ENCODE measurements around the gene PHGDH.

PHGDH gene

GRCh38 chr1:119732465-119733168 is 20.9 kb downstream of the PHGDH start:
- DNase-seq = no peak

DNA sequence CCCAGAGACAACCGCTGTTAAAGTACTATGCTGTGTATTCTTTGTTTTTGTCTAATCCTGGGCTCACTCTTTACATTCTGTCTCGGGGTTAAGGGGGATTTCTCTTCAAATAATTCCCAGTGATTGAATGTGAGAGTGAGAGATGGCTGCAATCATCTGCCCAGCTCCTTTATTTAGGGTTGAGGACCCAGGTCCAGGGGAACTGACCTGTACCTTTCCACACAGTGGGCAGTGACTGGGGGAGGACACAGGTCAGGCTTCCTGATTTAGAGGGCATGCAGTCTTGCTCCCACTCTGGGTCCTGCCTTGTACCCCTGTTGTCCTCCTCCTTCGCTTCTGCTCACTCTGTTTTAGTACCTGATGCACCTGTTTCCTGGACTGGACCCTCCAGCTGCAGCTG is 22.0 kb downstream of the PHGDH start:
- no peak for DNase-seq

DNA sequence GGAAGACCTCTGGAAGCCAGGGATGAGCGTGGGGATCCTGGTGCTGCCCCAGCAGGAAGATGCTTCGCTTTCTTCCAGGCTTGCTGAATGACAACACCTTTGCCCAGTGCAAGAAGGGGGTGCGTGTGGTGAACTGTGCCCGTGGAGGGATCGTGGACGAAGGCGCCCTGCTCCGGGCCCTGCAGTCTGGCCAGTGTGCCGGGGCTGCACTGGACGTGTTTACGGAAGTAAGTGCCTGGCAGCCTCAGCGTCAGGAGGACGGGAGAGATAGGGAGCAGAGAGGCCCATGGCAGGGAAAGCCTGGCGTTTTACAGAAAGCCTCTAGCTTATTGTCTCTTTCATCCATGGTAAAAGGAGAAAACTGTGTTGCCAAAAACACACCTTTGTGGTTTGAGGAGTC is 23.5 kb downstream of the PHGDH start:
- DNase-seq = no peak

DNA sequence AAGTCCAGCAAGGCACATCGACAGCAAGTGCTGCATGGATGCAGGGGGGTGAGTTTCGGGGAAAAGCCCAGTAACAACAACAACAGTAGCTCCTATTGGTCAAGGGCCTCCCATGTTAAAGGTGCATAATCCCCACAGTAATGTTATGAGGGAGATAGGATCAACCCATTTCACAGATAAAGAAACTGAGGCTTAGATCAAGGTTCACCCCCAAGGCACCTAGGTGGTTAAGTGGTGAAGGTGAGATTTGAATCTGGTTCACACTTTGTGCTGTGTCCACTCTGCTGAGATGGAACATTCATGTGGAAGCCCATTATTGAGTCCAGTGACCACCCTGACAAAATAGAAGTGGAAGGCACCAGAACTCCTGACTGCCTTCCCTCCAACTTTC is 24.9 kb downstream of the PHGDH start:
- DNase-seq = no peak

DNA sequence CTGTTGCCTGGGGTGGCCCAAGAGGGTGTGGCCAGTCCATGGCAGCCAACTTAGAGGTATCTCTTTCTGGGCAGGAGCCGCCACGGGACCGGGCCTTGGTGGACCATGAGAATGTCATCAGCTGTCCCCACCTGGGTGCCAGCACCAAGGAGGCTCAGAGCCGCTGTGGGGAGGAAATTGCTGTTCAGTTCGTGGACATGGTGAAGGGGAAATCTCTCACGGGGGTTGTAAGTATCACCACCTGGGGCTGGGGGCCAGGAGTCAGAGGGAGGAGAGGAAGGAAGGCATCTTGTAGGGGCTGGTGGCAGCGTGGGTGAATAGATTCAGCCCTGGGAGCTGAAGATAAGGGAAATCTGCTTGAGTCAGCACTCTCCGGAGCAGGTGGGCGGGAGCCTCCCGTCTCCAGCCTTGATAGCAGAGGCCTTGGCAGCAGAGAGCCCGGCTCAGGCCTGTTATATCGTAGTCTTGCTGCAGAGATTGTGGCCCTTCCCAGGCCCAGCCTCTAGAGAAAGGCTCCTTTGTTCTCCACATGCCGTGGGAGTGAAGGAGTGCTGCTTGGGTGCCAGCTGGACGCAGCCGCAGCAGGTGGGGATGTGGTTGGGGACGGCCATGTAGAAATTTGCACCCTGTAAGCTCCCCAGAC is 25.4 kb downstream of the PHGDH start:
- no peak for DNase-seq

- DNase-seq = no peak
Measured at GRCh38 chr1:119738100-119738720, 26.5 kb downstream of the PHGDH start.

DNA sequence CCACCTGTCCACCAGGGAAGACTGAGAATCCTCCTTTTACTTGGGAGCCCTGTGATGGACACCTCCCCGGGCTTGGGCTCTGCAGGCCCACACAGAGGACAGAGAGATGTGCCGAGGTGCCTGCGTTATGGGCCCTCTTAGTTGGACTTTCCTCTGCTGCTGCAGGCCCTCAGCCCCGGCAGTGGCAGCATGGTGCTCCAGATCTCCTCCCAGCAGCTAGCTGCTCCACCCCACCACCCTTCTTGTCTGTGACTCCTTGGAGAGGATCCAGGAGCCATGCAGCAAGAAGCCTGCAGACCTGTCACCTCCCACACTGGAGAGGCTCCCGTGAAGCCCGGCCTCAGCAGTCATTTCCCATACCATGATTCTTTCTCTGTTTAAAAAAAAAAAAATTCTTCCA is 27.4 kb downstream of the PHGDH start:
- DNase-seq = no peak

DNA sequence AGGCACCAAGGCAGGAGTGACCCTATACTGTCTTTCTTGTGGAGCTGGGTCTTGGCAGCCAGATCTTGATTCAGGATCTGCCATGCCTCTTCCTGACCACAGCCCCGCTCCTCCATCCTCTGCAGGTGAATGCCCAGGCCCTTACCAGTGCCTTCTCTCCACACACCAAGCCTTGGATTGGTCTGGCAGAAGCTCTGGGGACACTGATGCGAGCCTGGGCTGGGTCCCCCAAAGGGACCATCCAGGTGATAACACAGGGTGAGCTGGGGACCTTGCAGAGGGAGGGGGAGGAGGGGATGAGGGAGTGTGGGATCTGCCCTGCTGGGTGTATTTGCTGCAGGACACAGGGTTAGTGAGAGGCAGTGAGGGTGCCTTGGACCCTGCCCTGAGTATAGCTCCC is 28.5 kb downstream of the PHGDH start:
- DNase-seq = no peak

DNA sequence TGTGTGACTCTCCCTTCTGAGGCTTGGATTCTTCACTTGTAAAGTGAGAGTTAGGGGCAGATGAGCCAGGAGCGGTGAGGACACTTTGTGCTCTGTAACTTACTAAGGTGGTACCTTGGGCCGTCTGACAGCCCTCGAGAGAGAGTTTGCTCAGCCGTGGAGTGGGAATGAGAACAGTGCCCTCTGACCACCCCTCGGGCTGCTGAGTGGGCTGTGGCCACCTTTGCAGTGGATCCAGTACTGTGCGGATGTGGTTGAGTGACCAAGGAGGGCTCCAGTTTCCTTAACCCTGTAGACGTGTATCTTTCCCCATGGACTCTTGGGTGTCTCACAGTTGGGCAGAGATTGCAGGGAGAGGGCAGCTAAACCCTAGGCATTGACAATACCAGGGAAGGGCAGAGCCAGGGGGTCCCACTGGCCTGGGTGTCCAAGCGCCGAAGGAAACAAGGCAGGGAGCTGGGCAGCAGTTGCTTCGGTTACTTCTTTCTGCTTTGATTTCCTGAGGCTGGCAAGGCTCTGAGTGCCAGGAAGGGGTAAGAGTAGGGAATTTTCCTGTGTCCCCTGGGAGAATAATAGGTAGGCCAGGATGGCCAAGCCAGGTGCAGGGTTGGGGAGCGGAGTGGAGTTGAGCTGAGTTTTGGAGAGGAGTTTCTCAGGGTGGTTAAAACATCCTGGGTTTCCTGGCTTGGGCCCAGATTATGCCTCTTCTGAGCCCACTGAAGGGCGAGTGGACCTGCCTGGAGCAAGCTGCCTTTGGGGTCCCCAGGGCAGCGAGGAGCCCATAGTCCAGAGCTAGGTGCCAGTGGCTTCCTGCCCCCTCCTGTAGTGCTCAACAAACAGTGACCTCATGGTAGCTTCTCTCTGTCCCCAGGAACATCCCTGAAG is 29.4 kb downstream of the PHGDH start:
- DNase-seq = no peak

- DNase-seq = no peak
Measured at GRCh38 chr1:119742202-119742601, 30.5 kb downstream of the PHGDH start.

DNA sequence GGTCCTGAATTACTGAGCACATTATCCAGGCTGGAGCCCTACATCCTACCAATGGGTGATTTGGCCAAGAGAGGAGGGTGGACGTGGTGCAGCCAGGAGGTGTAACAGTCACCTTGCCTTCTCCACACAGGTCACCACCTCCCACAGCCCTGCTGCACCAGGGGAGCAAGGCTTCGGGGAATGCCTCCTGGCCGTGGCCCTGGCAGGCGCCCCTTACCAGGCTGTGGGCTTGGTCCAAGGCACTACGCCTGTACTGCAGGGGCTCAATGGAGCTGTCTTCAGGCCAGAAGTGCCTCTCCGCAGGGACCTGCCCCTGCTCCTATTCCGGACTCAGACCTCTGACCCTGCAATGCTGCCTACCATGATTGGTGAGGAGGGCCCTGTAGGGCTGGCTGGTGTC is 30.9 kb downstream of the PHGDH start:
- no peak for DNase-seq

DNA sequence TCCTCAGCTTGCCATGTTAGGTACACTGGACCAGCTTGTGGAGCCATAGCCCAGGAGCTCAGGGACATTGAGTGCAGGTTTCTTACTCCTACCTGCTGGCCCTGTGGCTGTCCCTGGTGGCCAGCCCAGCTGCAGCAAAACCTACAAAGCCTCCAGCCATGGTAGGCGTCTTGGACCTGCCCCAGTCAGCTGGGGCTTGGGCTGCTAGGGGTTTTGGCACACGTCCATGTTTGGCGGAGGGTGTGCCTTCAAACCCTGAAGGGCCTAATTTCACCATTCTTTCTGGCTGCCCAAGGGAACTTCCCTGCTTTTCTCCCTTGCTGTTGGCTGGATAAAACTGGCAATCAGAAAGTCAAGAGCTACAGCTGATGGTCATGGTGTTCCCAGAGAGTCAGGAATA is 31.6 kb downstream of the PHGDH start:
- DNase-seq = no peak

DNA sequence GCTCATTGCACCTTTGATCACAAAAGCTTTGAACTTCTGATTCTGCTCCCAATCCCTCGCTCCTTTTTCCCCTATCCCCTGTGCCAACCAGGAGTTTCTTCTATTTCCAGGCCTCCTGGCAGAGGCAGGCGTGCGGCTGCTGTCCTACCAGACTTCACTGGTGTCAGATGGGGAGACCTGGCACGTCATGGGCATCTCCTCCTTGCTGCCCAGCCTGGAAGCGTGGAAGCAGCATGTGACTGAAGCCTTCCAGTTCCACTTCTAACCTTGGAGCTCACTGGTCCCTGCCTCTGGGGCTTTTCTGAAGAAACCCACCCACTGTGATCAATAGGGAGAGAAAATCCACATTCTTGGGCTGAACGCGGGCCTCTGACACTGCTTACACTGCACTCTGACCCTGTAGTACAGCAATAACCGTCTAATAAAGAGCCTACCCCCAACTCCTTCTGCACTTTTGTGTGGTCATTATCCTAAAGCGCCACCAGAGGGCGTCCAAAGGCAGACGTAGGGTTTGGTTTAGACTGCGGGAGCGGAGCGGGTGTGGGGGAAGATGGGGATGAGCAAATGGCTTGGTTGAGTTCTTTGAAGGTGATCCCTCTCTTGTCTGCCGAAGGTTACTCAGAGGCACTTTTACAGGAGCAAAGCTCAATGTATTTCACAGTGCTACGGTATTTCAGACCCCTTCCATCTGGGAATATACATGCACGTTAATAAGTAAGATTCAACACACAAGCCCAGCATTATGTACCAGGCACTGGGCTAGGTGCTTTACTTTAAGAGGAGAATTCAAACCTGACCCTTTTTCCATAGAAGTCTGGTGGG is 32.3 kb downstream of the PHGDH start:
- peak; percentile 55 for DNase-seq

GRCh38 chr1:119744598-119744942 is 32.8 kb downstream of the PHGDH start:
- no peak for DNase-seq

GRCh38 chr1:119745034-119745433 is 33.3 kb downstream of the PHGDH start:
- DNase-seq = no peak

DNA sequence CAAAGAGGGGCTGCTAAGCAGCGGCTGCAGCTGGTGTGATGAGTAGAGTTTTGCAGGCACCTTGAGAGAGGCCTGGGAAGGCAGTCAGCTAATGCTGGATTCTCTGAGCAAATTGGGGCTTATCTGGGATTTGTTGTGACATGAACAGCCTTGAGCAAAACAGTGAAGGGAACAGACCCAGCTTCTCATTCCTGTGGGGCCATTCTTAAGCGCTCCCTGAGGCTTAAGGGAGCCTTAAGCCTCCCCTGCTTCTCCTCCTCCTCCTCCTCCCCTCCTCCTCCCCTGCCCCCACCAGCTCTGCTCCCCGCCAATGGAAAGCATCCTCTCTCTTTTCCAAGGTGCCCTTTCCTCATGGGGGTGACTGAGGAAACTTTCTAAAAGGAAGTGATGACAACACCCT is 35.7 kb downstream of the PHGDH start:
- no peak for DNase-seq

DNA sequence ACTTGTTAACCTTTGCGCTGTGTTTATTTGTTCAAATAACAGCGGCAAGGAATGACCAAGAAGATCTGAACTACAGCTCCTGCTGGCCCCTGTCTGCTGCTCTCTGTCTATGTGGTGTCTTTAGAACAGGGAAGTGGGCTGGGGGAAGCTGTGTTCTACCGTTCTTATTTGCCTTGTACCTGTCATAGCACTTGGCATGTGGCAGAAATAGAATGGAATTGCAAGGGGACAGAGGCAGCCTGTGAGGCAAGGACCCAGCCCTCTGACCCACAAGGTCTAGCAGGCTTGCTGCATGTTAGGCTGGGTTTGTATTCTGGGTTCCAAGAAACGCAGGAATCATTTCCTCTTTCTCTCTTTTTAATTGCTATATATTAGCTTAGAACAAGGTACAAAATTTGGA is 36.3 kb downstream of the PHGDH start:
- no peak for DNase-seq

DNA sequence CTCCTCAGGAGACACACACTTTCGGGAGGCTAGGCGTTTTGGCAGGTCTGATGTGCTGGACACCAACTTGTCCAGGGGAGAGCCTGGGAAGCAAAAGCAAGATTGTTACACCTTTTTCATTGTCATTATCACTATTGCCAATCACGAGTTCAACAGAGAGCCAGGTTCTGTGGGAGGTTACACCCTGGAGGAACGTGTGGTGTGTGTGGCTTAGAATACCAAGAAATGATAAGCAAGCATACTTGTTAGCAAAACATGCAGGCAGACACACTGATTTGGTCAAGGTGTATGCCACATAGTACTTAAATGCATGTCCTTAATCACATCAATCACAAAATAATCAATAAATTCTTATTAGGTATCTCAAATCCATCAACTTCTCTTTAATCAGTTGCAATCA is 40.9 kb downstream of the PHGDH start:
- DNase-seq = no peak

- no peak for DNase-seq
Measured at GRCh38 chr1:119758584-119758983, 46.9 kb downstream of the PHGDH start.

GRCh38 chr1:119762409-119762808 is 50.7 kb downstream of the PHGDH start:
- no peak for DNase-seq

GRCh38 chr1:119762953-119763352 is 51.2 kb downstream of the PHGDH start:
- DNase-seq = no peak

- no peak for DNase-seq
Measured at GRCh38 chr1:119764220-119764619, 52.5 kb downstream of the PHGDH start.

GRCh38 chr1:119766374-119766794 is 54.6 kb downstream of the PHGDH start:
- DNase-seq = no peak

Data from CD4-positive, alpha-beta T cell treated with Interleukin-17A for 4 hours (primary cell).